HFFc6 (cell line): ENCODE data around the gene AKAP14. TPM values are rescaled to one million over a fixed set of nuclear protein-coding genes. Genes with fewer than 3 reads are reported as not detected.
"Not testable (repeated sequence)": the region's sequence is repeated elsewhere in the genome, so short reads cannot be mapped to it uniquely, and the experiment has no call there.

Experiments
- DNase-seq: peaks from one replicate; pipeline ENCODE4 v3.0.0-alpha.2; 2018
- H3K27ac Mint-ChIP-seq: 2 replicates; pipeline ENCODE4 v1.8.0; 2020; ENCODE audit warnings: mild to moderate bottlenecking, mixed read lengths
- H3K27me3 Mint-ChIP-seq: 2 replicates; pipeline ENCODE4 v1.8.0; 2021; ENCODE audit warnings: mild to moderate bottlenecking, moderate library complexity, mixed read lengths; ENCODE audit not compliant: insufficient read depth
- H3K36me3 Mint-ChIP-seq: 2 replicates; pipeline ENCODE4 v1.8.0; 2021; ENCODE audit warnings: low read depth, mixed read lengths
- H3K4me1 Mint-ChIP-seq: 2 replicates; pipeline ENCODE4 v1.8.0; 2020; ENCODE audit warnings: low read depth, mixed read lengths
- H3K4me3 Mint-ChIP-seq: 2 replicates; pipeline ENCODE4 v1.8.0; 2020; ENCODE audit warnings: mild to moderate bottlenecking, moderate library complexity, mixed read lengths
- H3K9me3 Mint-ChIP-seq: 2 replicates; pipeline ENCODE4 v1.8.0; 2020; ENCODE audit warnings: mild to moderate bottlenecking, mixed read lengths
- CTCF ChIP-seq: fragments of 200-600 bp; sonication (generic); IDR thresholded peaks from 2 replicates; pipeline ENCODE4 v1.5.0; 2021; ENCODE audit warnings: antibody characterized with exemption, mild to moderate bottlenecking
- total RNA-seq, 6 experiments: library from RNA; stranded (reverse); fragmentation: NEBNext Ultra II Directional; extraction: Animal tissue kit (Norgen Biotek cat#: 25700); gene quantifications; 2 replicates in 1 of 6; 3 replicates in 5 of 6; pipeline ENCODE4 v1.2.3, GENCODE V29; 2021

AKAP14 gene
- total RNA-seq, 6 experiments from 2014 or later = not detected

DNA sequence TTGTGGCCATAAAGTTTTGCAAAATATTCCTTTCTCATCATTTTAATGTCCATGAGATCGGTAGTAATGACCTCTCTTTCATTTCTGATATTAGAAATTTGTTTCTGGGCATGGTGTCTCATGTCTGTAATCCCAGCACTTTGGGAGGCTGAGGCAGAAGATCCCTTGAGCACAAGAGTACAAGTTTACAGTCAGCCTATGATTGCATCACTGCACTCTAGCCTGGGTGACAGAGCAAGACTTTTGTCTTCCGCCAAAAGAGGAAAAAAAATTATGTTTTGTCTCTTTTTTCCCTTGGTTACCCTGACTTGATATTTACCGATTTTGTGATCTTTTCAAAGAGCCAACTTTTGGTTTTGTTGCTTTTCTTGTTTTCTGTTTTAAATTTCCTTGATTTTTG is 58.7 kb downstream of the AKAP14 start:
- no peak for TF ChIP-seq CTCF

DNA sequence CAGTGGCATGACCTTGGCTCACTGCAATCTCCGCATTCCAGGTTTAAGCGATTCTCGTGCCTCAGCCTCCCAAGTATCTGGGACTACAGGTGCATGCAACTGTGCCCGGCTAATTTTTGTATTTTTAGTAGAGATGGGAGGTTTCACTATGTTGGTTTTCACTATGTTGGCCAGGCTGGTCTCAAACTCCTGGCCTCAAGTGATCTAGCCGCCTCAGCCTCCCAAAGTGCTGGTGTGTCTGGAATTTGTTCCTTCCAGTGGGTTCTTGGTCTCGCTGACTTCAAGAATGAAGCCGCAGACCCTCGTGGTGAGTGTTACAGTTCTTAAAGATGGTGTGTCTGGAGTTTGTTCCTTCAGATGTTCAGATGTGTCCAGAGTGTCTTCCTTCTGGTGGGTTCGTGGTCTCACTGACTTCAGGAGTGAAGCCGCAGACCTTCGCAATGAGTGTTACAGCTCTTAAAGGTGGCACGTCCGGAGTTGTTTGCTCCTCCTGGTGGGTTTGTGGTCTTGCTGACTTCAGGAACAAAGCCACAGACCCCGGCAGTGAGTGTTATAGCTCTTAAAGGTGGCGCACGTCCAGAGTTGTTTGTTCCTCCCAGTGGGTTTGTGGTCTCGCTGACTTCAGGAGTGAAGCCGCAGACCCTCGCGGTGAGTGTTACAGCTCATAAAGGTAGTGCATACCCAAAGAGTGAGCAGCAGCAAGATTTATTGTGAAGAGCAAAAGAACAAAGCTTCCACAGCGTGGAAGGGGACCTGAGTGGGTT is 60.3 kb downstream of the AKAP14 start:
- not testable (repeated sequence) for H3K4me1 Mint-ChIP-seq, H3K4me3 Mint-ChIP-seq, H3K36me3 Mint-ChIP-seq, H3K9me3 Mint-ChIP-seq, H3K27ac Mint-ChIP-seq, DNase-seq
- peaks cover 12% of the 10 kb centered on the region for H3K27me3 Mint-ChIP-seq

More for the DNA sequence above, 58.7 kb downstream of the AKAP14 start:
- H3K27me3 Mint-ChIP-seq = peaks cover 10% of the 10 kb centered on the region
- H3K4me1 Mint-ChIP-seq = no peaks in the 10 kb centered on the region
- no peak overlapping the region for H3K27ac Mint-ChIP-seq
- no peaks in the 10 kb centered on the region for H3K9me3 Mint-ChIP-seq
- no peak overlapping the region for H3K4me3 Mint-ChIP-seq
- DNase-seq = no peak
- no peaks in the 10 kb centered on the region for H3K36me3 Mint-ChIP-seq

- no peaks in the 10 kb centered on the region for H3K9me3 Mint-ChIP-seq
- DNase-seq = no peak
- H3K4me3 Mint-ChIP-seq = no peak overlapping the region
- H3K27me3 Mint-ChIP-seq = peaks cover 9% of the 10 kb centered on the region
- no peaks in the 10 kb centered on the region for H3K36me3 Mint-ChIP-seq
- H3K27ac Mint-ChIP-seq = no peak overlapping the region
- no peak for TF ChIP-seq CTCF
- H3K4me1 Mint-ChIP-seq = no peaks in the 10 kb centered on the region
Observed at GRCh38 chrX:119960625-119961024, 64.9 kb downstream of the AKAP14 start.

DNA sequence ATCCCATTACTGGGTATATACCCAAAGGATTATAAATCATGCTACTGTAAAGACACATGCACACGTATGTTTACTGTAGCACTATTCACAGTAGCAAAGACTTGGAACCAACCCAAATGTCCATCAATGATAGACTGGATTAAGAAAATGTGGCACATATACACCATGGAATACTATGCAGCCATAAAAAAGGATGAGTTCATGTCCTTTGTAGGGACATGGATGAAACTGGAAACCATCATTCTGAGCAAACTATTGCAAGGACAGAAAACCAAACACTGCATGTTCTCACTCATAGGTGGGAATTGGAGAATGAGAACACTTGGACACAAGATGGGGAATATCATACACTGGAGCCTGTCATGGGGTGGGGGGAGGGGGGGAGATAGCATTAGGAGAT is 71.1 kb downstream of the AKAP14 start:
- not testable (repeated sequence) for H3K27me3 Mint-ChIP-seq, H3K9me3 Mint-ChIP-seq, H3K4me1 Mint-ChIP-seq, DNase-seq, H3K4me3 Mint-ChIP-seq, H3K27ac Mint-ChIP-seq, H3K36me3 Mint-ChIP-seq

Other genes starting within 250 kb of the AKAP14 start
- 10 to 100 TPM; 17.2 to 19.5 (median 18.5) TPM for gene SEPTIN6, start 202.7 kb upstream of the AKAP14 start, total RNA-seq
- gene SOWAHD, start 137.3 kb upstream of the AKAP14 start, total RNA-seq = under 1 TPM in 5 of 6 experiments, not detected in 1; 0.12 to 0.29 (median 0.24) TPM
- gene RPL39, start 104.3 kb upstream of the AKAP14 start, total RNA-seq = 1,000 to 10,000 TPM; 1,260 to 1,533 (median 1,345) TPM
- gene UPF3B, start 42.9 kb upstream of the AKAP14 start, total RNA-seq = 1 to 10 TPM; 5.1 to 7.2 (median 6.5) TPM
- gene RNF113A, start 24.2 kb upstream of the AKAP14 start, total RNA-seq = 10 to 100 TPM; 12.2 to 17.0 (median 14.9) TPM
- gene NDUFA1, start 24.1 kb upstream of the AKAP14 start, total RNA-seq = 100 to 1,000 TPM in 2 of 6 experiments, 10 to 100 TPM in 4; 70.0 to 114 (median 97.1) TPM
- gene NKAP, start 47.9 kb downstream of the AKAP14 start, total RNA-seq = 1 to 10 TPM; 5.7 to 7.5 (median 6.7) TPM
- not detected for gene RHOXF2B, start 181.8 kb downstream of the AKAP14 start, total RNA-seq
- not detected for gene RHOXF1, start 220.0 kb downstream of the AKAP14 start, total RNA-seq